Fibroblast of pulmonary artery (primary cell): ENCODE measurements around the gene DIPK1C.

ENCODE experiments used
- DNase-seq: peaks from one replicate; pipeline ENCODE4 v3.0.0-alpha.2; 2010; ENCODE audit warnings: low read depth
- H3K4me3 ChIP-seq: replicated peaks from 2 replicates; pipeline ENCODE4 v1.5.1; 2011; ENCODE audit warnings: low read depth, mild to moderate bottlenecking, control low read depth, low read length, moderate library complexity
- TF ChIP-seq, protein P1 (sequence below): IDR thresholded peaks from 2 replicates; pipeline ENCODE4 v1.5.1; 2011; ENCODE audit warnings: mild to moderate bottlenecking, control low read depth, low read length, inconsistent platforms; ENCODE audit errors: missing control alignments

DIPK1C gene

GRCh38 chr18:74400813-74401212, 56.3 kb downstream of the DIPK1C start:
- no peak overlapping the region for H3K4me3 ChIP-seq
- TF ChIP-seq, protein P1, sequence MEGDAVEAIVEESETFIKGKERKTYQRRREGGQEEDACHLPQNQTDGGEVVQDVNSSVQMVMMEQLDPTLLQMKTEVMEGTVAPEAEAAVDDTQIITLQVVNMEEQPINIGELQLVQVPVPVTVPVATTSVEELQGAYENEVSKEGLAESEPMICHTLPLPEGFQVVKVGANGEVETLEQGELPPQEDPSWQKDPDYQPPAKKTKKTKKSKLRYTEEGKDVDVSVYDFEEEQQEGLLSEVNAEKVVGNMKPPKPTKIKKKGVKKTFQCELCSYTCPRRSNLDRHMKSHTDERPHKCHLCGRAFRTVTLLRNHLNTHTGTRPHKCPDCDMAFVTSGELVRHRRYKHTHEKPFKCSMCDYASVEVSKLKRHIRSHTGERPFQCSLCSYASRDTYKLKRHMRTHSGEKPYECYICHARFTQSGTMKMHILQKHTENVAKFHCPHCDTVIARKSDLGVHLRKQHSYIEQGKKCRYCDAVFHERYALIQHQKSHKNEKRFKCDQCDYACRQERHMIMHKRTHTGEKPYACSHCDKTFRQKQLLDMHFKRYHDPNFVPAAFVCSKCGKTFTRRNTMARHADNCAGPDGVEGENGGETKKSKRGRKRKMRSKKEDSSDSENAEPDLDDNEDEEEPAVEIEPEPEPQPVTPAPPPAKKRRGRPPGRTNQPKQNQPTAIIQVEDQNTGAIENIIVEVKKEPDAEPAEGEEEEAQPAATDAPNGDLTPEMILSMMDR = no peak
- DNase-seq = no peak

- no peak overlapping the region for H3K4me3 ChIP-seq
- TF ChIP-seq, protein P1 = no peak
- DNase-seq = peak; percentile 1
Observed at GRCh38 chr18:74399091-74399887, 57.8 kb downstream of the DIPK1C start.

DNA sequence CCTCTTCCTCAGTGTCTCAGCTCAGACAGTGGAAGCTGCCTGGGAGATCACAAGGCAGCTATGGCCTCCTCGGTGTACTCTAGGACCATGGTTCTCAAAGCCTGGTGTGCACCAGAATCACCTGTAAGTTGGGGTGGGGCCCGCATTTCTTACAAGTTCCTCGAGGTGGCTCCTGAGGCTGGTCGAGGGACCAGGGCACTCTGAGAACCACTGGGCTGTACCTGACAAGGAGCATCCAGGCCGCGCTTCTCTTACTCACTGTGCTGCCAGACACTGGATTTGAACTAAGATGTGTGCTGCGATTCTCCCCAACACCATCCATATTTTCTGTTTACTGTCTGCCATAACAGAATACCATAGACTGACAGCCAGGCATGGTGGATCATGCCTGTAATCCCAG, 59.5 kb downstream of the DIPK1C start:
- H3K4me3 ChIP-seq = no peak overlapping the region
- TF ChIP-seq, protein P1 = no peak
- no peak for DNase-seq

GRCh38 chr18:74396171-74397169, 60.6 kb downstream of the DIPK1C start:
- TF ChIP-seq, protein P1 = no peak
- peak; percentile 3 for DNase-seq
- H3K4me3 ChIP-seq = no peak overlapping the region

- TF ChIP-seq, protein P1 = no peak
- peak; percentile 2 for DNase-seq
Observed at GRCh38 chr18:74395648-74396154, 61.4 kb downstream of the DIPK1C start.

GRCh38 chr18:74395006-74395405, 62.1 kb downstream of the DIPK1C start:
- DNase-seq = no peak
- TF ChIP-seq, protein P1 = no peak
- H3K4me3 ChIP-seq = no peak overlapping the region

More at GRCh38 chr18:74395648-74396154, 61.4 kb downstream of the DIPK1C start:
- H3K4me3 ChIP-seq = no peak overlapping the region
